Sigmoid colon (tissue), 7 donors: ENCODE measurements around the gene RPS6KA2. TPM values are rescaled to one million over a fixed set of nuclear protein-coding genes. Genes with fewer than 3 reads are reported as not detected.

Experiments
- DNase-seq: peaks from one replicate; pipeline ENCODE4 v3.0.0-alpha.2; 2019
- H3K27ac ChIP-seq, 4 donors: fragments of 200-600 bp; sonication (generic); one replicate each; pipeline ENCODE4 v1.5.1; 2016 to 2019; ENCODE audit warnings: mild to moderate bottlenecking in 1 of 4
- H3K27me3 ChIP-seq, 3 donors: fragments of 200-600 bp; sonication (generic); one replicate each; pipeline ENCODE4 v1.5.1; 2019; ENCODE audit warnings: mild to moderate bottlenecking in 1 of 3
- H3K36me3 ChIP-seq, 4 donors: fragments of 200-600 bp; sonication (generic); one replicate each; pipeline ENCODE4 v1.5.1; 2016 to 2019
- H3K4me1 ChIP-seq, 4 donors: fragments of 200-600 bp; sonication (generic); one replicate each; pipeline ENCODE4 v1.5.1; 2017 to 2019
- H3K4me3 ChIP-seq, 4 donors: fragments of 200-600 bp; sonication (generic); one replicate each; pipeline ENCODE4 v1.5.1; 2017 to 2019; ENCODE audit warnings: mild to moderate bottlenecking in 2 of 4, moderate library complexity in 1 of 4
- H3K9me3 ChIP-seq, 4 donors: fragments of 200-600 bp in 3 of 4; sonication (generic) in 3 of 4; one replicate each; pipeline versions ENCODE4 v1.5.1 to v1.6.1; 2013 to 2019
- CTCF ChIP-seq, 4 experiments: fragments of 450-650 bp in 3 of 4; fragments of 200-600 bp in 1 of 4; IDR thresholded peaks; one replicate each; pipeline ENCODE4 v1.5.1; 2016 to 2019; ENCODE audit warnings: antibody characterized with exemption in 4 of 4, mild to moderate bottlenecking in 3 of 4, moderate library complexity in 2 of 4
- EP300 ChIP-seq, 4 donors: sonication (generic); formaldehyde crosslinking; IDR thresholded peaks; one replicate each; pipeline ENCODE4 v1.6.1; 2017; ENCODE audit warnings: antibody characterized with exemption in 4 of 4
- POLR2A ChIP-seq, 2 donors: fragments of 450-650 bp; IDR thresholded peaks; one replicate each; pipeline ENCODE4 v1.6.1; 2016; ENCODE audit warnings: antibody characterized with exemption in 2 of 2, mild to moderate bottlenecking in 2 of 2, moderate library complexity in 2 of 2
- POLR2AphosphoS5 ChIP-seq, 4 donors: sonication (generic); formaldehyde crosslinking; IDR thresholded peaks; one replicate each; pipeline ENCODE4 v1.6.1; 2017; ENCODE audit warnings: antibody characterized with exemption in 4 of 4
- WGBS, 2 donors: extraction: QIAGEN DNeasy Blood & Tissue Kit; methylation state at CpG; one replicate each; pipeline ENCODE4 v1.1.7; 2013; 5-methylcytosine and 5-hydroxymethylcytosine counted together
- intact Hi-C: fragments of 100-400 bp; cut with DNase I; formaldehyde crosslinking; loops from one replicate; pipeline ENCODE4 v1.15.1; 2023
- polyA plus RNA-seq, 3 donors: library from polyadenylated mRNA; stranded (reverse); fragments of 200-250 nt; gene quantifications; one replicate each; pipeline ENCODE4 v1.2.3, GENCODE V29; 2013
- total RNA-seq, 4 donors: library from RNA; depleted of rRNA; stranded (reverse); fragments of >200 nt; gene quantifications; one replicate each; pipeline ENCODE4 v1.1.0, GENCODE V29; 2016
- donor health status: healthy with polysubstance abuse.
- donor health status: Bipolar disorder and iron deficiency.
- donor health status: healthy.

Gene RPS6KA2
- total and polyA plus RNA-seq, 7 donors: 6.5 to 44.7 (median 27.8) TPM

- WGBS, 2 donors: 86 to 93% methylated on average over 11 of the region's 11 CpGs
- Histone ChIP-seq H3K9me3 (no peaks in the 10 kb centered on the region), H3K27me3 (no peaks in the 10 kb centered on the region), H3K36me3 (peaks cover 0 to 71% (median 2%) of the 10 kb centered on the region in 4 donors), H3K4me3 (no peak overlapping the region), H3K4me1 (peaks cover 0 to 4% (median 0%) of the 10 kb centered on the region in 4 donors), H3K27ac (no peak overlapping the region)
- DNase-seq: peak; percentile 46
- intact Hi-C loops: no loop called here
- TF ChIP-seq POLR2AphosphoS5 (IDR thresholded peaks at IDR 0.05) (no peak), POLR2A (IDR thresholded peaks at IDR 0.05) (no peak), CTCF (IDR thresholded peaks at IDR 0.05) (no peak), EP300 (IDR thresholded peaks at IDR 0.05) (no peak)
Measured at GRCh38 chr6:166489301-166490155, 137.5 kb downstream of the RPS6KA2 start.

GRCh38 chr6:166488701-166489100 is 138.3 kb downstream of the RPS6KA2 start:
- DNase-seq: peak; percentile 52
- H3K9me3 ChIP-seq: no peaks in the 10 kb centered on the region
- WGBS, 2 donors: 94 to 95% methylated on average over 13 of the region's 13 CpGs
- TF ChIP-seq CTCF (IDR thresholded peaks at IDR 0.05): no peak
- TF ChIP-seq POLR2AphosphoS5 (IDR thresholded peaks at IDR 0.05): no peak
- TF ChIP-seq POLR2A (IDR thresholded peaks at IDR 0.05): no peak
- no peak for TF ChIP-seq EP300 (IDR thresholded peaks at IDR 0.05)
- H3K27me3 ChIP-seq: no peaks in the 10 kb centered on the region
- peak overlapping the region in 2 of 4 donors; percentile 43 to 51 for H3K27ac ChIP-seq
- peaks cover 0 to 68% (median 2%) of the 10 kb centered on the region in 4 donors for H3K36me3 ChIP-seq
- intact Hi-C loops: no loop called here
- H3K4me3 ChIP-seq: no peak overlapping the region
- H3K4me1 ChIP-seq: peaks cover 0 to 4% (median 0%) of the 10 kb centered on the region in 4 donors

GRCh38 chr6:166488076-166488685 is 138.9 kb downstream of the RPS6KA2 start:
- H3K4me3 ChIP-seq: no peak overlapping the region
- H3K4me1 ChIP-seq: peaks cover 0 to 4% (median 0%) of the 10 kb centered on the region in 4 donors
- 46 to 71% methylated on average over 15 of the region's 15 CpGs for WGBS, 2 donors
- intact Hi-C loops: no loop called here
- no peaks in the 10 kb centered on the region for H3K27me3 ChIP-seq
- TF ChIP-seq CTCF (IDR thresholded peaks at IDR 0.05): no peak
- DNase-seq: peak; percentile 76
- H3K27ac ChIP-seq: peak overlapping the region in 3 of 4 donors; percentile 11 to 51 (median 43)
- no peaks in the 10 kb centered on the region for H3K9me3 ChIP-seq
- peaks cover 0 to 68% (median under 1%) of the 10 kb centered on the region in 4 donors for H3K36me3 ChIP-seq

- Histone ChIP-seq H3K27me3 (no peaks in the 10 kb centered on the region), H3K36me3 (peaks cover 0 to 76% (median 0%) of the 10 kb centered on the region in 4 donors), H3K4me3 (no peak overlapping the region), H3K9me3 (no peaks in the 10 kb centered on the region), H3K4me1 (peaks cover 0 to 4% (median 0%) of the 10 kb centered on the region in 4 donors), H3K27ac (no peak overlapping the region)
- TF ChIP-seq POLR2AphosphoS5 (IDR thresholded peaks at IDR 0.05) (no peak), CTCF (IDR thresholded peaks at IDR 0.05) (no peak), POLR2A (IDR thresholded peaks at IDR 0.05) (no peak), EP300 (IDR thresholded peaks at IDR 0.05) (no peak)
- 96 to 98% methylated on average over 11 of the region's 11 CpGs for WGBS, 2 donors
- peak; percentile 34 for DNase-seq
- intact Hi-C loops: no loop called here
Measured at GRCh38 chr6:166487148-166487547, 139.9 kb downstream of the RPS6KA2 start.
